NCI-H2107 (cell line): ENCODE data around the gene YY1.

Experiments
- DNase-seq: peaks from one replicate; lab custom pipeline; 2025; lab: John Stamatoyannopoulos, UW

YY1 gene

GRCh38 chr14:100317389-100317788 is 78.4 kb downstream of the YY1 start:
- DNase-seq = no peak

GRCh38 chr14:100317912-100318808 is 79.2 kb downstream of the YY1 start:
- no peak for DNase-seq

- DNase-seq = no peak
These were observed 81.4 kb downstream of the YY1 start for GRCh38 chr14:100320157-100320856.

- no peak for DNase-seq
These were observed 82.7 kb downstream of the YY1 start for GRCh38 chr14:100321473-100322137.

- DNase-seq = no peak
These were observed 83.4 kb downstream of the YY1 start for GRCh38 chr14:100322138-100322957.

GRCh38 chr14:100323121-100323941 is 84.4 kb downstream of the YY1 start, which contains the start of gene SLC25A47:
Gene SLC25A47, plus strand, starts transcription at chr14:100323339. Its CDS starts 76 bp downstream, at chr14:100323415.
- DNase-seq = no peak

- no peak for DNase-seq
These were observed 85.0 kb downstream of the YY1 start for GRCh38 chr14:100323942-100324307.

- DNase-seq = no peak
These were observed 86.3 kb downstream of the YY1 start for GRCh38 chr14:100325231-100325632.

GRCh38 chr14:100325958-100326357 is 87.0 kb downstream of the YY1 start:
- DNase-seq = no peak

GRCh38 chr14:100327128-100327527 is 88.2 kb downstream of the YY1 start:
- no peak for DNase-seq

GRCh38 chr14:100328495-100329163 is 89.7 kb downstream of the YY1 start:
- DNase-seq = no peak

GRCh38 chr14:100329233-100330006 is 90.5 kb downstream of the YY1 start:
- DNase-seq = no peak

- DNase-seq = no peak
These were observed 91.0 kb downstream of the YY1 start for GRCh38 chr14:100330007-100330344.

- DNase-seq = peak; percentile 49
These were observed 91.5 kb downstream of the YY1 start for GRCh38 chr14:100330388-100330931.

GRCh38 chr14:100332071-100332639 is 93.2 kb downstream of the YY1 start:
- no peak for DNase-seq
